ENCODE measurements around the gene AMELX.

Gene AMELX

GRCh38 chrX:11293113-11293512, at the start of gene AMELX:
Gene AMELX, plus strand, starts transcription at chrX:11293413. Its CDS starts 1,376 bp downstream, at chrX:11294789.
- DNase-seq (ENCODE audit: extremely low read depth in 1 of 2, low read depth in 1 of 2), result no peak

GRCh38 chrX:11244636-11245035, 48.6 kb upstream of the AMELX start:
- DNase-seq (ENCODE audit: extremely low read depth in 1 of 2, low read depth in 1 of 2), result no peak

GRCh38 chrX:11254417-11255109, 38.6 kb upstream of the AMELX start:
- DNase-seq (ENCODE audit: extremely low read depth in 1 of 2, low read depth in 1 of 2), result no peak

GRCh38 chrX:11257290-11257689, 35.9 kb upstream of the AMELX start:
- no peak for DNase-seq (ENCODE audit: extremely low read depth in 1 of 2, low read depth in 1 of 2)

- DNase-seq (ENCODE audit: extremely low read depth in 1 of 2, low read depth in 1 of 2), result no peak
Measured at GRCh38 chrX:11257711-11258110, 35.5 kb upstream of the AMELX start.

GRCh38 chrX:11259437-11259836, 33.8 kb upstream of the AMELX start:
- DNase-seq (ENCODE audit: extremely low read depth in 1 of 2, low read depth in 1 of 2), result no peak

GRCh38 chrX:11261260-11261659, 32.0 kb upstream of the AMELX start:
- DNase-seq (ENCODE audit: extremely low read depth in 1 of 2, low read depth in 1 of 2), result no peak

- DNase-seq (ENCODE audit: extremely low read depth in 1 of 2, low read depth in 1 of 2), result no peak
Measured at GRCh38 chrX:11264925-11265324, 28.3 kb upstream of the AMELX start.

- DNase-seq (ENCODE audit: extremely low read depth in 1 of 2, low read depth in 1 of 2), result no peak
Measured at GRCh38 chrX:11265352-11265751, 27.9 kb upstream of the AMELX start.

GRCh38 chrX:11266573-11267003, 26.6 kb upstream of the AMELX start:
- DNase-seq (ENCODE audit: extremely low read depth in 1 of 2, low read depth in 1 of 2), result no peak

- no peak for DNase-seq (ENCODE audit: extremely low read depth in 1 of 2, low read depth in 1 of 2)
Measured at GRCh38 chrX:11267425-11267824, 25.8 kb upstream of the AMELX start.

GRCh38 chrX:11269006-11269405, 24.2 kb upstream of the AMELX start:
- DNase-seq (ENCODE audit: extremely low read depth in 1 of 2, low read depth in 1 of 2), result no peak

GRCh38 chrX:11269996-11270395, 23.2 kb upstream of the AMELX start:
- DNase-seq (ENCODE audit: extremely low read depth in 1 of 2, low read depth in 1 of 2), result no peak

GRCh38 chrX:11272290-11272689, 20.9 kb upstream of the AMELX start:
- DNase-seq (ENCODE audit: extremely low read depth in 1 of 2, low read depth in 1 of 2), result no peak

- DNase-seq (ENCODE audit: extremely low read depth in 1 of 2, low read depth in 1 of 2), result no peak
Measured at GRCh38 chrX:11272863-11273262, 20.4 kb upstream of the AMELX start.

- no peak for DNase-seq (ENCODE audit: extremely low read depth in 1 of 2, low read depth in 1 of 2)
Measured at GRCh38 chrX:11273544-11273943, 19.7 kb upstream of the AMELX start.

GRCh38 chrX:11282043-11282442, 11.2 kb upstream of the AMELX start:
- DNase-seq (ENCODE audit: extremely low read depth in 1 of 2, low read depth in 1 of 2), result no peak

- no peak for DNase-seq (ENCODE audit: extremely low read depth in 1 of 2, low read depth in 1 of 2)
Measured at GRCh38 chrX:11285651-11286050, 7.6 kb upstream of the AMELX start.

GRCh38 chrX:11287505-11287904, 5.7 kb upstream of the AMELX start:
- no peak for DNase-seq (ENCODE audit: extremely low read depth in 1 of 2, low read depth in 1 of 2)

GRCh38 chrX:11290416-11291102, 2.7 kb upstream of the AMELX start:
- no peak for DNase-seq (ENCODE audit: extremely low read depth in 1 of 2, low read depth in 1 of 2)

GRCh38 chrX:11296051-11296450, 2.8 kb downstream of the AMELX start:
- DNase-seq (ENCODE audit: extremely low read depth in 1 of 2, low read depth in 1 of 2), result no peak

GRCh38 chrX:11298600-11298999, 5.4 kb downstream of the AMELX start:
- no peak for DNase-seq (ENCODE audit: extremely low read depth in 1 of 2, low read depth in 1 of 2)

GRCh38 chrX:11304829-11305228, 11.6 kb downstream of the AMELX start:
- DNase-seq (ENCODE audit: extremely low read depth in 1 of 2, low read depth in 1 of 2), result no peak

Data from activated CD8-positive, alpha-beta memory T cell treated with anti-CD3 and anti-CD28 coated beads for 1 hour (primary cell).